ENCODE measurements around the gene SOX6. TPM values are rescaled to one million over a fixed set of nuclear protein-coding genes. Genes with fewer than 3 reads are reported as not detected.
A peak's percentile ranks its signal among the peaks of the same experiment; 100 is the strongest.
"Not testable (repeated sequence)": the region's sequence is repeated elsewhere in the genome, so short reads cannot be mapped to it uniquely, and the experiment has no call there.

The SOX6 gene
- polyA plus RNA-seq, 3 donors: 20.4 to 29.3 (median 24.1) TPM

GRCh38 chr11:16098526-16099205 lies 257.7 kb downstream of the SOX6 start:
- DNase-seq: no peak

GRCh38 chr11:16097543-16097942 lies 258.8 kb downstream of the SOX6 start:
- no peak for DNase-seq

GRCh38 chr11:16096336-16096735 lies 260.0 kb downstream of the SOX6 start:
- no peak for DNase-seq

GRCh38 chr11:16095756-16096155 lies 260.6 kb downstream of the SOX6 start:
- no peak for DNase-seq

GRCh38 chr11:16093889-16094653 lies 262.3 kb downstream of the SOX6 start:
- no peak for DNase-seq

GRCh38 chr11:16091862-16092261 lies 264.5 kb downstream of the SOX6 start:
- DNase-seq: no peak

- no peak for DNase-seq
These were observed 266.9 kb downstream of the SOX6 start for GRCh38 chr11:16089481-16089880.

- DNase-seq: no peak
These were observed 267.6 kb downstream of the SOX6 start for GRCh38 chr11:16088774-16089173.

GRCh38 chr11:16087886-16088285 lies 268.5 kb downstream of the SOX6 start:
- DNase-seq: no peak

- peak; percentile 22 for DNase-seq
These were observed 270.0 kb downstream of the SOX6 start for GRCh38 chr11:16086229-16086819.

GRCh38 chr11:16082095-16083055 lies 274.0 kb downstream of the SOX6 start:
- no peak for DNase-seq

- no peak for DNase-seq
These were observed 274.8 kb downstream of the SOX6 start for GRCh38 chr11:16081382-16082094.

GRCh38 chr11:16080688-16081381 lies 275.5 kb downstream of the SOX6 start:
- DNase-seq: no peak

GRCh38 chr11:16078936-16079335 lies 277.4 kb downstream of the SOX6 start:
- no peak for DNase-seq

GRCh38 chr11:16070573-16070972 lies 285.8 kb downstream of the SOX6 start:
- DNase-seq: no peak

GRCh38 chr11:16067268-16067667 lies 289.1 kb downstream of the SOX6 start:
- DNase-seq: not testable (repeated sequence)

GRCh38 chr11:16059332-16059731 lies 297.0 kb downstream of the SOX6 start:
- no peak for DNase-seq

- peak; percentile 4 for DNase-seq
These were observed 297.7 kb downstream of the SOX6 start for GRCh38 chr11:16058671-16059070.

GRCh38 chr11:16052750-16053149 lies 303.6 kb downstream of the SOX6 start:
- no peak for DNase-seq

GRCh38 chr11:16049611-16050010 lies 306.7 kb downstream of the SOX6 start:
- no peak for DNase-seq

GRCh38 chr11:16047073-16047472 lies 309.3 kb downstream of the SOX6 start:
- DNase-seq: no peak

Data from renal pelvis (tissue), 4 donors.